ENCODE measurements around the gene KLK10.

GRCh38 chr19:51002089-51002532 is 17.4 kb downstream of the KLK10 start:
- TF ChIP-seq CTCF (optimal IDR thresholded peaks at IDR 0.05 in 1 of 3, IDR thresholded peaks at IDR 0.05 in 1 of 3, conservative IDR thresholded peaks at IDR 0.05 in 1 of 3; ENCODE audit: extremely low read depth in 1 of 3, insufficient read depth in 2 of 3, low read length in 3 of 3) (no peak), EZH2 (IDR thresholded peaks at IDR 0.05; ENCODE audit: low read length) (no peak)
